ENCODE results near the gene SHMT2. TPM values are rescaled to one million over a fixed set of nuclear protein-coding genes. Genes with fewer than 3 reads are reported as not detected.

The SHMT2 gene
- total RNA-seq, 4 donors from 2014 or later: 12.4 to 128 (median 35.3) TPM

- Histone ChIP-seq H3K4me3 (no peak overlapping the region), H3K4me1 (peaks cover 0 to 6% of the 10 kb centered on the region in 2 donors), H3K9me3 (no peaks in the 10 kb centered on the region), H3K36me3 (no peaks in the 10 kb centered on the region), H3K27ac (no peak overlapping the region), H3K27me3 (peaks cover 5 to 30% of the 10 kb centered on the region in 2 donors)
- TF ChIP-seq POLR2A (IDR thresholded peaks at IDR 0.05) (no peak), CTCF (IDR thresholded peaks at IDR 0.05) (no peak)
- no peak for DNase-seq
- intact Hi-C loops (cut with DNase I; ENCODE audit: low total_unique reads): no loop called here
These were observed 6.0 kb upstream of the SHMT2 start for GRCh38 chr12:57223191-57224165.

GRCh38 chr12:57224278-57224972, 5.1 kb upstream of the SHMT2 start:
- TF ChIP-seq POLR2A (IDR thresholded peaks at IDR 0.05) (no peak), CTCF (IDR thresholded peaks at IDR 0.05) (no peak)
- Histone ChIP-seq H3K27me3 (peaks cover 5 to 21% of the 10 kb centered on the region in 2 donors), H3K4me3 (no peak overlapping the region), H3K27ac (no peak overlapping the region), H3K36me3 (no peaks in the 10 kb centered on the region), H3K4me1 (peaks cover 0 to 6% of the 10 kb centered on the region in 2 donors), H3K9me3 (no peaks in the 10 kb centered on the region)
- intact Hi-C loops (cut with DNase I; ENCODE audit: low total_unique reads): no loop called here
- no peak for DNase-seq

DNA sequence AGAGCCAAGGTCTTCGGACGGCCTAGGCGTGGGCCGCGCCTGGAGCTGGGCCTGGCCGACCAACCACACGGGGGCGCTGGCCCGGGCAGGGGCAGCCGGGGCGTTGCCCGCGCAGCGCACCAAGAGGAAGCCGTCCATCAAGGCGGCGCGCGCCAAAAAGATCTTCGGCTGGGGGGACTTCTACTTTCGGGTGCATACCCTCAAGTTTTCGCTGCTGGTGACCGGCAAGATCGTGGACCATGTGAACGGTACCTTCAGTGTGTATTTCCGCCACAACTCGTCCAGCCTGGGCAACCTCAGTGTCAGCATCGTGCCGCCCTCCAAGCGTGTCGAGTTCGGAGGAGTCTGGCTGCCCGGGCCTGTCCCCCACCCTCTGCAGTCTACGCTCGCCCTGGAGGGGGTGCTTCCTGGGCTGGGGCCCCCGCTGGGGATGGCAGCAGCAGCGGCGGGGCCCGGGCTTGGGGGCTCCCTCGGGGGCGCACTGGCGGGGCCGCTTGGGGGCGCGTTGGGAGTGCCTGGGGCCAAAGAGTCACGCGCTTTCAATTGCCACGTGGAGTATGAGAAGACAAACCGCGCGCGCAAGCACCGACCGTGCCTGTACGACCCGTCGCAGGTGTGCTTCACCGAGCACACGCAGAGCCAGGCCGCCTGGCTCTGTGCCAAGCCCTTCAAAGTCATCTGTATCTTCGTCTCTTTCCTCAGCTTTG, 4.4 kb upstream of the SHMT2 start:
- no peak for TF ChIP-seq POLR2A (IDR thresholded peaks at IDR 0.05)
- TF ChIP-seq CTCF (IDR thresholded peaks at IDR 0.05): peak in 3 of 4 experiments; percentile 4 to 25 (median 19)
- Histone ChIP-seq H3K36me3 (no peaks in the 10 kb centered on the region), H3K4me3 (no peak overlapping the region), H3K27me3 (peaks cover 5 to 15% of the 10 kb centered on the region in 2 donors), H3K27ac (no peak overlapping the region), H3K9me3 (no peaks in the 10 kb centered on the region), H3K4me1 (peaks cover 0 to 6% of the 10 kb centered on the region in 2 donors)
- intact Hi-C loops (cut with DNase I; ENCODE audit: low total_unique reads): no loop called here
- DNase-seq: no peak

GRCh38 chr12:57225680-57226210, 3.8 kb upstream of the SHMT2 start:
- Histone ChIP-seq H3K36me3 (no peaks in the 10 kb centered on the region), H3K27ac (no peak overlapping the region), H3K27me3 (peaks cover 5 to 9% of the 10 kb centered on the region in 2 donors), H3K4me3 (no peak overlapping the region), H3K9me3 (no peaks in the 10 kb centered on the region), H3K4me1 (peaks cover 0 to 6% of the 10 kb centered on the region in 2 donors)
- intact Hi-C loops (cut with DNase I; ENCODE audit: low total_unique reads): no loop called here
- DNase-seq: no peak
- no peak for TF ChIP-seq POLR2A (IDR thresholded peaks at IDR 0.05)
- no peak for TF ChIP-seq CTCF (IDR thresholded peaks at IDR 0.05)

Measured in uterus (tissue), 4 donors.